Stimulated activated CD4-positive, alpha-beta T cell treated with anti-CD3 and anti-CD28 coated beads, Interleukin-15, amount 100 ng/mL, for 24 hours (primary cell): Measurements from ENCODE around the gene AKAP7.
"Not testable (repeated sequence)": the region's sequence is repeated elsewhere in the genome, so short reads cannot be mapped to it uniquely, and the experiment has no call there.

Experiments used
- DNase-seq: peaks from one replicate; pipeline ENCODE4 v3.0.0-alpha.2; 2020

The AKAP7 gene

DNA sequence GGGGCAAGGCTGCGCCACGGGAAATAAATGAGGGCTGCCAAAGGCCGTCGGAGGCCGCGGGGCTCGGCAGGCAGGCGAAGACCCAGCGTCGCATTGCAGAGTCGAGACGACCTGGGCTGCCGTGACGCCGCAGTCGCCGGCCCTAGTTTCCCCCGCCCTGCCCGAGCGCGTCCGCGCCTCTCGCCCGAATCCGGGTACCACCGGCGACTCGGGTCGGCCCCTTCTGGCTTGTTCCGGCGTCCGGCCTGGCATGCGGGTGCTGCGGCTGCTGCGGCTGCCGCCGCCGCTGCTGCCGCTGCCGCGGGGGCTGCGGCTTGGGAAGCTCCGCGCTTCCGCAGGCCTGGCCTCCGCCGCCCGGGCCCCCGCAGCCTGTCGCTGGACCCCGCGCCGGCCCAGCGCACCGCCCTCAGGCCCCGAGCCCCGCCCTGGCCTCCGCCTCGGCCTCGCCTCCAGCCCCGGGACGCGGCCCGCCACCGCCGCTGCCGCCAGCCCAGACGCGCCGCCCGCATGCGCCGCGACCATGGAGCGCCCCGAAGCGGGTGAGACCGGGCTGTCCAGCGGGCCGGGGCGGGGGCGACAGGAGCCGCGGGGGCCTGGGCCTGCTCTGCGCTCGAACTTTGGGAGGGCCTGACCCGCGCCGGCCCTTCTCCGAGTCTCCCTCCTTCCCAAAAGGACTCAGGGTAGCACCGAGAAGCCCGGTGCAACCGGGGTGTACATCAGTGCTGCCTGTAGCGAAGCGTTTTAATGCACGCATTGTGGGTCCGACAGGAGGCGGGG lies at the start of gene AKAP7:
Gene AKAP7 (plus strand): TSS at position 224 of the 777 bp plus-strand sequence. CDS start 297 bp downstream, at position 521.
- peak; percentile 75 for DNase-seq

DNA sequence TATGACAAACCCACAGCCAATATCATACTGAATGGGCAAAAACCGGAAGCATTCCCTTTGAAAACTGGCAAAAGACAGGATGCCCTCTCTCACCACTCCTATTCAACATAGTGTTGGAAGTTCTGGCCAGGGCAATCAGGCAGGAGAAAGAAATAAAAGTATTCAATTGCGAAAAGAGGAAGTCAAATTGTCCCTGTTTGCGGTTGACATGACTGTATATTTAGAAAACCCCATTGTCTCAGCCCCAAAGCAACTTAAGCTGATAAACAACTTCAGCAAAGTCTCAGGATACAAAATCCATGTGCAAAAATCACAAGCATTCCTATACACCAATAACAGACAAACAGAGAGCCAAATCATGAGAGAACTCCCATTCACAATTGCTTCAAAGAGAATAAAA lies 44.9 kb upstream of the AKAP7 start:
- not testable (repeated sequence) for DNase-seq

- not testable (repeated sequence) for DNase-seq
Observed at GRCh38 chr6:131091944-131092343, 43.3 kb upstream of the AKAP7 start.

DNA sequence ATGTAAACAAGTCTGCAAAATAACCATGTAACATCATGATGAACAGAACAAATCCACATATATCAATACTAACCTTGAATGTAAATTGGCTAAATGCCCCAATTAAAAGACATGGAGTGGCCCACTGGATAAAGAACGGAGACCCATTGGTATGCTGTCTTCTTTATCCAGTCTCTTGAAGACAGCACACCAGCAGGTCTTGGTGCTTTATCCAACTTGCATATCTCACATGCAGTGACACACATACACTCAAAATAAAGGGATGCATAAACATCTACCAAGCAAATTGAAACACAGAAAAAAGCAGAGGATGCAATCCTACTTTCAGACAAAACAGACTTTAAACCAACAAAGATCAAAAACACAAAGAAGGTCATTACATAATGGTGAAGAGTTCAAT lies 41.9 kb upstream of the AKAP7 start:
- DNase-seq, result no peak

DNA sequence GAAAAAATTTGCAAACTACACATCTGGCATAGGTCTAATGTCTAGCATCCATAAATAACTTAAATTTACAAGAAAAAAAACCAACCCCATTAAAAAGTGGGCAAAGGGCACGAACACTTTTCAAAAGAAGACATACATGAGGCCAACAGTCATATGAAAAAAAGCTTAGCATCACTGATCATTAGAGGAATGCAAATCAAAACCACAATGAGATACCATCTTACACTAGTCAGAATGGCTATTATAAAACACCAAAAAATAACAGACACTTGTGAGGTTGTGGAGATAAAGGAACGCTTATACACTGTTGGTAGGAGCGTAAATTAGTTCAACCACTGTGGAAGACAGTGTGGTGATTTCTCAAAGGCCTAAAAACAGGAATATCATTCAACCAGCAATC lies 38.5 kb upstream of the AKAP7 start:
- no peak for DNase-seq

- no peak for DNase-seq
Observed at GRCh38 chr6:131101911-131102680, 33.2 kb upstream of the AKAP7 start.

GRCh38 chr6:131103296-131103695 lies 32.0 kb upstream of the AKAP7 start:
- no peak for DNase-seq

GRCh38 chr6:131103901-131104300 lies 31.4 kb upstream of the AKAP7 start:
- no peak for DNase-seq

DNA sequence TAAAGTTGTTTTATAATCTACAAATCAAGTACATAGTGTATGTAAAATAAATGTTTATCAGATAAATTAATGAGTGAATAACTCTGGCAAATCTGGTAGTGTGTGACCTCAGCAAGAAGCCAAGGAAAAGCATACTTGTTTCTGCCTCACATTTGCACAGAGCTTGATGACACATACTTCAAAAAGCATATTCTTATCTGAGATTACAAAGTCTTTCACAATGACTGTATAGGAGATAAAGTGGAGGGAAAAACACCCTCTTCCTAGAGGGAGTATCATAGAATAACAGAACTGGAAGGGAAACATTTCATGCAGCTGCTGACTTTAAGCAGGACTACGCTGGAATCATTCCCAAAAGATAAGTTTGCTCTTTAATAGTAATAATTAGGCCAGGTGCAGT lies 28.1 kb upstream of the AKAP7 start:
- DNase-seq, result no peak

- DNase-seq, result no peak
Observed at GRCh38 chr6:131112249-131112648, 23.0 kb upstream of the AKAP7 start.

GRCh38 chr6:131115651-131116050 lies 19.6 kb upstream of the AKAP7 start:
- DNase-seq, result no peak

- DNase-seq, result no peak
Observed at GRCh38 chr6:131116321-131116720, 18.9 kb upstream of the AKAP7 start.

- no peak for DNase-seq
Observed at GRCh38 chr6:131116755-131117360, 18.4 kb upstream of the AKAP7 start.

GRCh38 chr6:131117878-131118277 lies 17.4 kb upstream of the AKAP7 start:
- DNase-seq, result no peak

DNA sequence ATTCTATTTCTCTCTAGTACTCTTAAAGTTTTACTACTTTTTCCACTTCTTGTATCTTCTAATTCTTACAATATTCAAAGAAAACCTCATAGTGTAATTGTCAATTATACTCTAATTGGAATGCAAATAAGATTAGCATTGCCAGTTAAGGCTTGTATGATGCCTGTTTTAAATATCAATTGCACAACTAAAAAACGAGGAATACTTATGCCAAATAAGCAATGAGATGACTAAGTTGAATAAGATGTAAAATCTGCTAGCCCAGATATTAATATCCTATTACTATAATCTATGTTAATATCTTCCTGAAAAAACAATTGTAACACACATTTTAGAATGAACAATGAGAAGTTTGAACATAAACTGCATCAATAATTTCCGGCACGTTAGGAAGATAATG lies 13.3 kb upstream of the AKAP7 start:
- no peak for DNase-seq

DNA sequence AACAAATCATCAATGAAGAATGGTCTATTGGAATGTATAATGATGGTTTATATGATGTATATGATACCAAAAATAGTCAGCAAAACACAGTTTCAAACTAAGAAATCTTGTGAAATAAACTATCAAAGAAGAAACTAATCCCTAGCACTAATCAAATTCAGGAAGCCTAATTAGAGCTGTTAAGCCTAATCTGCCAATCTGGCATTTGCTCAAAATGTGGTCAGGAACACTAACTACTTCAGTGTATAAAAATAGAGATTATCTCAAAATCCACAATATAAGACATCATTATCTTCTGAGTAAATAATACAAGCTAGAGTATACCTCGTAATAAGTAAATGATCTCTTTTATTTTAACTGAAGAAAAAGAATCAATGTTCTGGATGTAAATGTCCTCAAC lies 12.8 kb upstream of the AKAP7 start:
- no peak for DNase-seq

- DNase-seq, result no peak
Observed at GRCh38 chr6:131124336-131125071, 10.8 kb upstream of the AKAP7 start.

GRCh38 chr6:131125431-131125830 lies 9.8 kb upstream of the AKAP7 start:
- no peak for DNase-seq

DNA sequence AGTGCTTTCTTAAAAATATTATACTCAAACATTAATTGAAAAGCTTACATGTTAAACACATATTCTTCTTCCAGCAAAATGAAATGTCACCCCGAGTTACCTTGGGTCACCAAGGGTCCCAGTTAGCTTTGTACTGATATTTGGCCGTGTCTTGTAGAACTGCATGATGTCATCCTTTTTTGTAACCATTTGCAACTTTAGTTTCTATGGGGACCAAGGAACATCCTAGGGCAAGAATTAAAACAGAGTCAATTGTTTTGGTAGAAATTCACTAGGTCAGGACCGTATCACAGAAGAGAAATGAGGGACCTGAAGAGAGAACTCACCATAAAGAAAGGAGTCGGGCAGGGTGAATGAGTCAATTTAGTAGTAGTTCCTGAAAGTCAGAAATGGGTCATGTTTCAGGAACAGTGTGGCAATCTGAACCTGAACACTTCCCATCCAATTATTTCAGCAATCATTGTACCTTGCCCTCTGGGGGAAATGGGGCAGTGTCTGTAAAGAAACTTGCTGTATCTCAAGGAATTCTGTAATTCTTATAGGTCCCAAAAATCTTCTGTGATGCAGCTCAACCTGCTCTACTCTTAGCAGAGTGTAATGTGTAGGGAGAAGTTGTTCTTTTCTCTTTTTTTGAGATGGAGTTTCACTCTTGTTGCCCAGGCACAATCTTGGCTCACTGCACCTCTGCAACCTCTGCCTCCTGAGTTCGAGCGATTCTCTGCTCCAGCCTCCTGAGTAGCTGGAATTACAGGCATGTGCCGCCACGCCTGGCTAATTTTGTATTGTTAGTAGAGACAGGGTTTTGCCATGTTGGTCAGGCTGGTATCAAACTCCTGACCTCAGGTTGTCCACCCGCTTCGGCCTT lies 5.3 kb upstream of the AKAP7 start:
- no peak for DNase-seq

- no peak for DNase-seq
Observed at GRCh38 chr6:131130554-131130940, 4.7 kb upstream of the AKAP7 start.

- DNase-seq, result no peak
Observed at GRCh38 chr6:131132360-131132759, 2.9 kb upstream of the AKAP7 start.
